Panc1 (cell line): ENCODE measurements around the gene SERTAD4. TPM values are rescaled to one million over a fixed set of nuclear protein-coding genes. Genes with fewer than 3 reads are reported as not detected.

Experiments used
- ATAC-seq: fragments of 200-7000 bp; cut with Tn5 transposase; 2 replicates; pipeline ENCODE4 v1.9.1; 2020; ENCODE audit warnings: mild to moderate bottlenecking, moderate library complexity
- BruUV-seq: library from RNA; stranded (reverse); fragments of 400-500 nt; replicated peaks from 2 replicates; lab custom pipeline; 2021; lab: Mats Ljungman, UMichigan
- CTCF ChIA-PET: fragments of 300-600 bp; sonication (Branson Sonifier 250); formaldehyde crosslinking; loops from one replicate; lab custom pipeline; 2022; ENCODE audit warnings: antibody characterized with exemption; lab: Charles Lee
- POLR2A ChIA-PET: fragments of 300-600 bp; sonication (Branson Sonifier 250); formaldehyde crosslinking; loops from one replicate; lab custom pipeline; 2022; ENCODE audit warnings: antibody characterized with exemption; lab: Charles Lee
- DNase-seq: peaks from one replicate; pipeline ENCODE4 v3.0.0-alpha.2; 2010; ENCODE audit warnings: low read depth, low spot score
- H3K27ac ChIP-seq: 2 replicates; pipeline ENCODE4 v1.5.1; 2011; ENCODE audit warnings: mild to moderate bottlenecking, low read length, inconsistent platforms
- H3K27me3 ChIP-seq: fragments of 200-500 bp; sonication (Bioruptor generic); 2 replicates; pipeline ENCODE4 v1.6.0; 2014; ENCODE audit warnings: low read length, inconsistent platforms; ENCODE audit not compliant: control insufficient read depth, insufficient read depth
- H3K36me3 ChIP-seq: fragments of 200-500 bp; sonication (Bioruptor generic); 2 replicates; pipeline ENCODE4 v1.5.1; 2014; ENCODE audit warnings: inconsistent platforms, mild to moderate bottlenecking, low read length, moderate library complexity; ENCODE audit not compliant: control insufficient read depth, insufficient read depth
- H3K4me1 ChIP-seq: 2 replicates; pipeline ENCODE4 v1.5.1; 2011; ENCODE audit warnings: inconsistent platforms, mild to moderate bottlenecking, low read length, moderate library complexity; ENCODE audit not compliant: control insufficient read depth, insufficient read depth
- H3K4me3 ChIP-seq, 2 experiments: 2 replicates each; pipeline ENCODE4 v1.5.1; 2011 to 2012; ENCODE audit warnings: low read depth in 2 of 2, low read length in 2 of 2, mild to moderate bottlenecking in 2 of 2, inconsistent platforms in 1 of 2, moderate library complexity in 1 of 2
- H3K9me3 ChIP-seq: fragments of 200-500 bp; sonication (Bioruptor generic); 2 replicates; pipeline ENCODE4 v1.5.1; 2014; ENCODE audit warnings: low read depth, mild to moderate bottlenecking, inconsistent platforms, low read length, moderate library complexity; ENCODE audit not compliant: control insufficient read depth, insufficient read depth
- POLR2AphosphoS5 ChIP-seq: IDR thresholded peaks from 2 replicates; pipeline ENCODE4 v1.6.1; 2012; ENCODE audit warnings: mild to moderate bottlenecking, low read depth, low read length, moderate library complexity
- SIN3A ChIP-seq: IDR thresholded peaks from 2 replicates; pipeline ENCODE4 v1.6.1; 2012; ENCODE audit warnings: low read depth, mild to moderate bottlenecking, low read length, moderate library complexity, borderline replicate concordance; ENCODE audit not compliant: insufficient read depth
- TCF7L2 ChIP-seq: IDR thresholded peaks from 2 replicates; pipeline ENCODE4 v1.6.1; 2011; ENCODE audit warnings: mild to moderate bottlenecking, low read depth, low read length, inconsistent platforms
- in situ Hi-C: cut with HindIII; loops from 2 replicates; pipeline ENCODE4 v1.10.0; 2016; ENCODE audit warnings: low sequenced_read_pairs, low pct_unique_long_range_greater_than_20kb
- intact Hi-C: fragments of 100-400 bp; cut with micrococcal nuclease; formaldehyde crosslinking; loops from one replicate; pipeline ENCODE4 v1.10.0; 2022; ENCODE audit not compliant: unreplicated experiment
- total RNA-seq: library from RNA; stranded (reverse); gene quantifications from one replicate; pipeline ENCODE4 v1.2.1, GENCODE V29; 2021; ENCODE audit not compliant: unreplicated experiment
- TF ChIP-seq, protein P1 (sequence below): fragments of 450-650 bp; IDR thresholded peaks from 2 replicates; pipeline ENCODE4 v1.5.1; 2017; ENCODE audit warnings: mild to moderate bottlenecking
- TF ChIP-seq, protein P2 (sequence below), 2 experiments: IDR thresholded peaks; 2 replicates each; pipeline ENCODE4 v1.6.1; 2011 to 2012; ENCODE audit warnings: low read depth in 2 of 2, control low read depth in 1 of 2, low read length in 1 of 2, mild to moderate bottlenecking in 1 of 2, moderate library complexity in 1 of 2; ENCODE audit not compliant: insufficient read depth in 1 of 2

Gene SERTAD4
- total RNA-seq, 1 experiment from 2014 or later = 0.31 TPM

DNA sequence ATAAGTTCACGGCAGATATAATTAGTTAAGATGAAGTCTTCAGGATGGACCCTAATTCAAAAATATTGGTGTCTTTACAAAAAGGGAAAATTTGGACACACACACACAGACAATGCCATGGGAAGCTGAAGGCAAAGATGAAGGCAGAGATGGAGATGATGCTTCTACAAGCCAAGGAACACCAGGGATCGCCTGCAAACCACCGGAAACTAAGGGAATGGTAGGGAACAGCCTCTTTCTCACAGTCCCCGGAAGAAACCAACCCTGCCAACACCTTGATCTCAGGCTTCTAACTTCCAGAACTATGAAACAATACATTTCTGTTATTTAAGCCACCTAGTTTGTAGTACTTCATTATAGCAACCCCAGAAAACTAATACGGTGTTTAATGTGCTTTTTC, 15.1 kb upstream of the SERTAD4 start:
- no peak for DNase-seq
- no peaks in the 10 kb centered on the region for H3K36me3 ChIP-seq
- BruUV-seq = no TSS peak
- ChIA-PET CTCF (no interaction called here), POLR2A (no interaction called here)
- H3K9me3 ChIP-seq = no peaks in the 10 kb centered on the region
- no peaks in the 10 kb centered on the region for H3K4me1 ChIP-seq
- intact Hi-C loops (no loop called here), in situ Hi-C loops (no loop called here)
- no peak for TF ChIP-seq POLR2AphosphoS5
- TF ChIP-seq, protein P1, sequence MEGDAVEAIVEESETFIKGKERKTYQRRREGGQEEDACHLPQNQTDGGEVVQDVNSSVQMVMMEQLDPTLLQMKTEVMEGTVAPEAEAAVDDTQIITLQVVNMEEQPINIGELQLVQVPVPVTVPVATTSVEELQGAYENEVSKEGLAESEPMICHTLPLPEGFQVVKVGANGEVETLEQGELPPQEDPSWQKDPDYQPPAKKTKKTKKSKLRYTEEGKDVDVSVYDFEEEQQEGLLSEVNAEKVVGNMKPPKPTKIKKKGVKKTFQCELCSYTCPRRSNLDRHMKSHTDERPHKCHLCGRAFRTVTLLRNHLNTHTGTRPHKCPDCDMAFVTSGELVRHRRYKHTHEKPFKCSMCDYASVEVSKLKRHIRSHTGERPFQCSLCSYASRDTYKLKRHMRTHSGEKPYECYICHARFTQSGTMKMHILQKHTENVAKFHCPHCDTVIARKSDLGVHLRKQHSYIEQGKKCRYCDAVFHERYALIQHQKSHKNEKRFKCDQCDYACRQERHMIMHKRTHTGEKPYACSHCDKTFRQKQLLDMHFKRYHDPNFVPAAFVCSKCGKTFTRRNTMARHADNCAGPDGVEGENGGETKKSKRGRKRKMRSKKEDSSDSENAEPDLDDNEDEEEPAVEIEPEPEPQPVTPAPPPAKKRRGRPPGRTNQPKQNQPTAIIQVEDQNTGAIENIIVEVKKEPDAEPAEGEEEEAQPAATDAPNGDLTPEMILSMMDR = no peak
- no peak for TF ChIP-seq SIN3A
- TF ChIP-seq, protein P2, sequence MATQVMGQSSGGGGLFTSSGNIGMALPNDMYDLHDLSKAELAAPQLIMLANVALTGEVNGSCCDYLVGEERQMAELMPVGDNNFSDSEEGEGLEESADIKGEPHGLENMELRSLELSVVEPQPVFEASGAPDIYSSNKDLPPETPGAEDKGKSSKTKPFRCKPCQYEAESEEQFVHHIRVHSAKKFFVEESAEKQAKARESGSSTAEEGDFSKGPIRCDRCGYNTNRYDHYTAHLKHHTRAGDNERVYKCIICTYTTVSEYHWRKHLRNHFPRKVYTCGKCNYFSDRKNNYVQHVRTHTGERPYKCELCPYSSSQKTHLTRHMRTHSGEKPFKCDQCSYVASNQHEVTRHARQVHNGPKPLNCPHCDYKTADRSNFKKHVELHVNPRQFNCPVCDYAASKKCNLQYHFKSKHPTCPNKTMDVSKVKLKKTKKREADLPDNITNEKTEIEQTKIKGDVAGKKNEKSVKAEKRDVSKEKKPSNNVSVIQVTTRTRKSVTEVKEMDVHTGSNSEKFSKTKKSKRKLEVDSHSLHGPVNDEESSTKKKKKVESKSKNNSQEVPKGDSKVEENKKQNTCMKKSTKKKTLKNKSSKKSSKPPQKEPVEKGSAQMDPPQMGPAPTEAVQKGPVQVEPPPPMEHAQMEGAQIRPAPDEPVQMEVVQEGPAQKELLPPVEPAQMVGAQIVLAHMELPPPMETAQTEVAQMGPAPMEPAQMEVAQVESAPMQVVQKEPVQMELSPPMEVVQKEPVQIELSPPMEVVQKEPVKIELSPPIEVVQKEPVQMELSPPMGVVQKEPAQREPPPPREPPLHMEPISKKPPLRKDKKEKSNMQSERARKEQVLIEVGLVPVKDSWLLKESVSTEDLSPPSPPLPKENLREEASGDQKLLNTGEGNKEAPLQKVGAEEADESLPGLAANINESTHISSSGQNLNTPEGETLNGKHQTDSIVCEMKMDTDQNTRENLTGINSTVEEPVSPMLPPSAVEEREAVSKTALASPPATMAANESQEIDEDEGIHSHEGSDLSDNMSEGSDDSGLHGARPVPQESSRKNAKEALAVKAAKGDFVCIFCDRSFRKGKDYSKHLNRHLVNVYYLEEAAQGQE (IDR thresholded peaks at IDR 0.05; ENCODE audit: insufficient read depth in 1 of 2, low read depth in 2 of 2, low read length in 1 of 2) = no peak
- TF ChIP-seq TCF7L2 = no peak
- H3K4me3 ChIP-seq = no peak overlapping the region
- no peak overlapping the region for H3K27ac ChIP-seq
- no peak for ATAC-seq
- no peaks in the 10 kb centered on the region for H3K27me3 ChIP-seq

DNA sequence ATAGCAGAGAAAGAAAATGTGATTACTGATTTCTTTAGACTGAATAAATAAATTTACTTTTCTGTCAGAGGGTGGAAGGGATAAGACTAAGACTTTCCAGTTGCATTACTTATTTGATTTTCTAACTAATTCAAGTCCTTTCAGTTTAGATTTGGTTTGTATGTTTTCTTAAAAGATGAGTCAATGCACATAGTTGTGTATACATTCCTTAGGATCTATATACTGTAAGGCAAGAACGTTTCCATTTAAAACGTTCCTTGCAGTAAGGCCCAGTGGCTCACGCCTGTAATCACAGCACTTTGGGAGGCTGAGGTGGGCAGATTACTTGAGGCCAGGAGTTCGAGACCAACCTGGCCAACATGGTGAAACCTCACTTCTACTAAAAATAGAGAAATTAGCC, 14.5 kb upstream of the SERTAD4 start:
- H3K4me3 ChIP-seq = no peak overlapping the region
- POLR2A ChIA-PET = no interaction called here
- no peaks in the 10 kb centered on the region for H3K4me1 ChIP-seq
- no TSS peak for BruUV-seq
- CTCF ChIA-PET = no interaction called here
- no peaks in the 10 kb centered on the region for H3K36me3 ChIP-seq
- H3K9me3 ChIP-seq = no peaks in the 10 kb centered on the region
- H3K27ac ChIP-seq = no peak overlapping the region
- TF ChIP-seq POLR2AphosphoS5 = no peak
- TF ChIP-seq, protein P1 = no peak
- TF ChIP-seq, protein P2 (IDR thresholded peaks at IDR 0.05; ENCODE audit: insufficient read depth in 1 of 2, low read depth in 2 of 2, low read length in 1 of 2) = no peak
- no peak for TF ChIP-seq TCF7L2
- no peak for TF ChIP-seq SIN3A
- no peak for ATAC-seq
- H3K27me3 ChIP-seq = no peaks in the 10 kb centered on the region
- no peak for DNase-seq
- intact Hi-C loops = no loop called here
- in situ Hi-C loops = no loop called here
